Measurements from ENCODE around the gene AQP12A.

GRCh38 chr2:240655931-240656886 is 35.5 kb upstream of the AQP12A start:
- TF ChIP-seq CTCF (IDR thresholded peaks at IDR 0.05) (no peak), POLR2A (IDR thresholded peaks at IDR 0.05) (no peak)

Data from adrenal gland (tissue), 5 donors.